ENCODE measurements around the gene GSG1L2. TPM values are rescaled to one million over a fixed set of nuclear protein-coding genes. Genes with fewer than 3 reads are reported as not detected.
A peak's percentile ranks its signal among the peaks of the same experiment; 100 is the strongest.

GSG1L2 gene
- total RNA-seq, 2 donors from 2014 or later = not detected

DNA sequence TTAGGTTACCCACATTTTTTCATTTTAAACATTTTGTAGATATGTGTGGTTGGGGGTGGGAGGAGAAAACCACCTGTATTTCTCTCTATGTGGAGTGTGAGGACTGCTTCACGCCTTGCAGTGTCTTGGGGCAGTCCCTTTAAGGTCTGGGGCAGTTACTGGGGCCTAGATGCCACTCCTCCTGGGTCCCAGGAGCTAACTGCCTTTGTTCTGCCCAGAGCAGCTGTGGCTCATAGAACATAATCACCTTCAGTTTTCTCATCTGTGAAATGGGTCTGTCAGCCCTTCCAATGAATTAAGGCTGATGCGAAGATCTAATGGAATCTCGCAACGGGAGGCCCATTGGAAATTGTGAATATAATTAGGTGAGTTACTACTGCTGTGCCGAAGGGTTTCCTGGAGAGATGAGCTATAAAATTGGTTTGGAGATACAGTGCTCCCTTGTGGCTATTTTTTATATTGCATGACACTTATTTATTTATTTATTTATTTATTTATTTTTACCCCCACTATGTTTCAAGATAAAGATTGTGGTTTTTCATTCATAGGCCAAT is 53.4 kb downstream of the GSG1L2 start:
- DNase-seq (ENCODE audit: low spot score) = no peak
- Histone ChIP-seq H3K36me3 (no peaks in the 10 kb centered on the region), H3K4me3 (no peak overlapping the region), H3K27me3 (replicated peaks; ENCODE audit: insufficient read depth) (no peaks in the 10 kb centered on the region), H3K4me1 (replicated peaks) (no peaks in the 10 kb centered on the region), H3K9me3 (no peaks in the 10 kb centered on the region), H3K27ac (no peak overlapping the region)
- intact Hi-C loops (cut with DNase I) = no loop called here
- WGBS = 50% methylated on average over 5 of the region's 5 CpGs
- TF ChIP-seq POLR2AphosphoS5 (IDR thresholded peaks at IDR 0.05) = no peak
- peak in 3 of 4 experiments; percentile 47 to 66 (median 50) for TF ChIP-seq CTCF (IDR thresholded peaks at IDR 0.05)

DNA sequence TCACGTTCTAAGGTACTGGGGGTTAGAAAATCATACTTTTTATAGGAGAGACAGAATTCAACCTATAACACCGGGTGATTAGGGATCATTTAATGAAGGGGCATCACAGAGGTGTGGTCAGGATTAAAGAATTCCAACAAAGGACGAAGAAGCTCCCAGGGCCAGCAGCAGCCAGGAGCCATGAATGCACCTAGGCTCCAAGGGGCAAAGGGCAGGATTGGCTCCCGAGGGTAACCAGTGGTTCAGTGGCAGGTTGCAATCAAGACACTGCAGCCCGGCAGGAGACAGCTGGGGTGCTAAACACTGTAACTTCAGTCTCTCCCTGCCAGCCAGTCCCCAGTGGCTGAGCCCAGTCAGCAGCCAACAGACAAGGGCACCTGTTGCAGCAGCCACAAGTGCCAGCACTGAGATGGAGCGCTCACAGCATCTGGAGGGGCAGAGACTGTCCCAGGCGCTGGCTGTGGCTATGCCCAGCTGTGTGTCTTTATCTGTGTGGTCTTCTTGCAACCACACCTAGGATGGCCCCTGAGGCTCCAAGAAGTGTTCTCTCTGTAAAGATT is 54.4 kb downstream of the GSG1L2 start:
- H3K4me3 ChIP-seq = no peak overlapping the region
- no peaks in the 10 kb centered on the region for H3K36me3 ChIP-seq
- H3K27ac ChIP-seq = no peak overlapping the region
- DNase-seq (ENCODE audit: low spot score) = no peak
- TF ChIP-seq POLR2A (IDR thresholded peaks at IDR 0.05) (no peak), POLR2AphosphoS5 (IDR thresholded peaks at IDR 0.05) (no peak), CTCF (IDR thresholded peaks at IDR 0.05) (no peak)
- H3K27me3 ChIP-seq (replicated peaks; ENCODE audit: insufficient read depth) = no peaks in the 10 kb centered on the region
- WGBS = 83% methylated on average over 7 of the region's 7 CpGs
- no peaks in the 10 kb centered on the region for H3K4me1 ChIP-seq (replicated peaks)
- no peaks in the 10 kb centered on the region for H3K9me3 ChIP-seq
- intact Hi-C loops (cut with DNase I) = no loop called here

GRCh38 chr17:9766970-9767369 is 54.9 kb downstream of the GSG1L2 start:
- no peaks in the 10 kb centered on the region for H3K36me3 ChIP-seq

DNA sequence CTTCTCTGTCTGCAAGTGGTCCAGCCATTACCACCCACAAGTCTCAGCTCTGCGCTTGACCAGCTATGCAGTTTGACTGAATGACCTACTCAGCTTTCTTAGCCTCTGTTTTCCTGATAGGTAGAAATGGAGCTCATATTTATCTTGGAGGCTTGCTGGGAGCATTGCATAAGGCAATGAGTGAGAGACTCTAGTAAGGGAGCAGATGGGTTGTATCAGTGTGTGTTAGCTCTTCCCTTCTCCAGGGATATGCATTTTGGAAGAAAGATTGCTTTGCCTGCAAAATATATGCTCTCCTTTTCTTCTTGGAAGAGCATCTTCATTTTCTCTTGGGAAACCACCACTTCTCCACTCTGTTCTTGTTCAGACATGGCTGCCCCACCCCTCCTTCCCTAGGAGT is 56.6 kb downstream of the GSG1L2 start:
- WGBS = 93% methylated on average over 1 of the region's 1 CpG
- H3K4me1 ChIP-seq (replicated peaks) = no peaks in the 10 kb centered on the region
- no peak for DNase-seq (ENCODE audit: low spot score)
- no peak overlapping the region for H3K4me3 ChIP-seq
- TF ChIP-seq POLR2A (IDR thresholded peaks at IDR 0.05) = no peak
- no peak for TF ChIP-seq CTCF (IDR thresholded peaks at IDR 0.05)
- TF ChIP-seq POLR2AphosphoS5 (IDR thresholded peaks at IDR 0.05) = no peak
- no peak overlapping the region for H3K27ac ChIP-seq
- H3K27me3 ChIP-seq (replicated peaks; ENCODE audit: insufficient read depth) = no peaks in the 10 kb centered on the region
- no peaks in the 10 kb centered on the region for H3K36me3 ChIP-seq
- no peaks in the 10 kb centered on the region for H3K9me3 ChIP-seq
- intact Hi-C loops (cut with DNase I) = no loop called here

More at GRCh38 chr17:9766970-9767369, 54.9 kb downstream of the GSG1L2 start:
- Histone ChIP-seq H3K27me3 (replicated peaks; ENCODE audit: insufficient read depth) (no peaks in the 10 kb centered on the region), H3K4me3 (no peak overlapping the region), H3K9me3 (no peaks in the 10 kb centered on the region), H3K27ac (no peak overlapping the region), H3K4me1 (replicated peaks) (no peaks in the 10 kb centered on the region)
- no peak for TF ChIP-seq POLR2A (IDR thresholded peaks at IDR 0.05)
- no peak for TF ChIP-seq CTCF (IDR thresholded peaks at IDR 0.05)
- no peak for TF ChIP-seq POLR2AphosphoS5 (IDR thresholded peaks at IDR 0.05)
- WGBS = 79% methylated on average over 5 of the region's 5 CpGs
- intact Hi-C loops (cut with DNase I) = no loop called here
- DNase-seq (ENCODE audit: low spot score) = no peak

DNA sequence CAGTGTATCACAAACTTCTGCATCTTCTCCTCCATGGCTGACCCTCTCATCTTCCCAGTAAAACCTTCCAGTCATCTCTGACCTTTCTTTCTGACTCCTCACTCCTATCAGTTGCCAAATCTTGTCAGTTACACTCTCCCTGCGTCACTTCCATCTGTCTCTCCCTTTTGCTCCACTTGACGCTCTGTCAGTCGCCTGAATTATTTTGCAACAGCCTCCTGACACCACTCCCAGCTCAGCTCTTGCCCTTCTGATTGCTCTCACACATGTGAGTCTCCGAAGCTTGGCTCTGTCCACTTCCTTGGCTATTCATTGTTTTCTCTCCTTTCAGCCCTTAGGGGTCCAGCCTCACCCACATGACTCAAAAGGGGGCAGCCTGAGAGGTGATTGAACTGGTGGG is 58.2 kb downstream of the GSG1L2 start:
- H3K4me1 ChIP-seq (replicated peaks) = no peaks in the 10 kb centered on the region
- no peaks in the 10 kb centered on the region for H3K36me3 ChIP-seq
- no peak overlapping the region for H3K4me3 ChIP-seq
- WGBS = 38% methylated on average over 4 of the region's 4 CpGs
- DNase-seq (ENCODE audit: low spot score) = no peak
- intact Hi-C loops (cut with DNase I) = no loop called here
- TF ChIP-seq POLR2A (IDR thresholded peaks at IDR 0.05) (no peak), POLR2AphosphoS5 (IDR thresholded peaks at IDR 0.05) (no peak), CTCF (IDR thresholded peaks at IDR 0.05) (no peak)
- no peaks in the 10 kb centered on the region for H3K27me3 ChIP-seq (replicated peaks; ENCODE audit: insufficient read depth)
- H3K9me3 ChIP-seq = no peaks in the 10 kb centered on the region
- H3K27ac ChIP-seq = no peak overlapping the region
